ENCODE data around the gene ZSWIM1.
"Not testable (repeated sequence)": the region's sequence is repeated elsewhere in the genome, so short reads cannot be mapped to it uniquely, and the experiment has no call there.

- not testable (repeated sequence) for TF ChIP-seq CTCF (IDR thresholded peaks at IDR 0.05); SIN3A (IDR thresholded peaks at IDR 0.05; ENCODE audit: borderline replicate concordance, insufficient read depth, low read depth, low read length); POLR2AphosphoS5 (IDR thresholded peaks at IDR 0.05; ENCODE audit: low read depth, low read length); REST (IDR thresholded peaks at IDR 0.05; ENCODE audit: insufficient read depth in 1 of 2, low read depth in 2 of 2, low read length in 1 of 2); TCF7L2 (IDR thresholded peaks at IDR 0.05; ENCODE audit: low read depth, low read length)
Observed at GRCh38 chr20:45931680-45932079, 50.7 kb downstream of the ZSWIM1 start.

Data from Panc1 (cell line).